Measurements from ENCODE around the gene GSTK1. TPM values are rescaled to one million over a fixed set of nuclear protein-coding genes. Genes with fewer than 3 reads are reported as not detected.

GSTK1 gene
- polyA plus RNA-seq, 1 donor (not counting 4 experiments of a cell fraction or from before 2014, with no cell fraction given) = 133 TPM

- Histone ChIP-seq H3K79me2 (ENCODE audit: control insufficient read depth, insufficient read depth, low read length) (no peaks in the 10 kb centered on the region), H3K9ac (ENCODE audit: control insufficient read depth, extremely low read depth, insufficient read depth, low read length) (no peak overlapping the region), H3K9me3 (ENCODE audit: control insufficient read depth, low read depth, low read length) (no peaks in the 10 kb centered on the region), H3K4me1 (ENCODE audit: control insufficient read depth, extremely low read depth, insufficient read depth, low read length) (peaks cover 7% of the 10 kb centered on the region), H3K36me3 (ENCODE audit: control insufficient read depth in 2 of 2, extremely low read depth in 1 of 2, insufficient read depth in 2 of 2, low read length in 2 of 2) (no peaks in the 10 kb centered on the region), H3K4me2 (ENCODE audit: control insufficient read depth, extremely low read depth, insufficient read depth, low read depth, low read length) (peak overlapping the region; percentile 66), H3K27me3 (ENCODE audit: control insufficient read depth, extremely low read depth, insufficient read depth, low read length) (no peaks in the 10 kb centered on the region), H2AFZ (ENCODE audit: control insufficient read depth, low read length) (peak overlapping the region; percentile 70), H3K9me1 (ENCODE audit: control insufficient read depth, extremely low read depth, insufficient read depth, low read length) (no peaks in the 10 kb centered on the region), H3K4me3 (ENCODE audit: control insufficient read depth in 2 of 3, extremely low read depth in 1 of 3, insufficient read depth in 2 of 3, low read depth in 1 of 3, low read length in 3 of 3) (no peak overlapping the region), H4K20me1 (ENCODE audit: control insufficient read depth, extremely low read depth, insufficient read depth, low read length) (no peaks in the 10 kb centered on the region), H3K27ac (ENCODE audit: control insufficient read depth, insufficient read depth, low read length) (no peak overlapping the region)
- TF ChIP-seq CTCF (optimal IDR thresholded peaks at IDR 0.05 in 1 of 3, IDR thresholded peaks at IDR 0.05 in 1 of 3, conservative IDR thresholded peaks at IDR 0.05 in 1 of 3; ENCODE audit: extremely low read depth in 1 of 3, insufficient read depth in 2 of 3, low read length in 3 of 3) (no peak), EZH2 (IDR thresholded peaks at IDR 0.05; ENCODE audit: low read length) (no peak)
- FAIRE-seq (peak; percentile 59), DNase-seq (ENCODE audit: low read depth, low spot score) (no peak)
- dilution Hi-C loops (cut with MboI; ENCODE audit: extremely low pct_ligation_motif_present, low sequenced_read_pairs) = no loop called here
Measured at GRCh38 chr7:143245123-143245522, 18.1 kb upstream of the GSTK1 start.

GRCh38 chr7:143247372-143247771 is 15.9 kb upstream of the GSTK1 start:
- dilution Hi-C loops (cut with MboI; ENCODE audit: extremely low pct_ligation_motif_present, low sequenced_read_pairs) = no loop called here
- peaks cover 18% of the 10 kb centered on the region for H3K4me1 ChIP-seq (ENCODE audit: control insufficient read depth, extremely low read depth, insufficient read depth, low read length)
- no peak overlapping the region for H3K4me2 ChIP-seq (ENCODE audit: control insufficient read depth, extremely low read depth, insufficient read depth, low read depth, low read length)
- no peaks in the 10 kb centered on the region for H3K9me1 ChIP-seq (ENCODE audit: control insufficient read depth, extremely low read depth, insufficient read depth, low read length)
- no peaks in the 10 kb centered on the region for H3K27me3 ChIP-seq (ENCODE audit: control insufficient read depth, extremely low read depth, insufficient read depth, low read length)
- H4K20me1 ChIP-seq (ENCODE audit: control insufficient read depth, extremely low read depth, insufficient read depth, low read length) = no peaks in the 10 kb centered on the region
- no peak overlapping the region for H3K9ac ChIP-seq (ENCODE audit: control insufficient read depth, extremely low read depth, insufficient read depth, low read length)
- H3K9me3 ChIP-seq (ENCODE audit: control insufficient read depth, low read depth, low read length) = no peaks in the 10 kb centered on the region
- no peaks in the 10 kb centered on the region for H3K36me3 ChIP-seq (ENCODE audit: control insufficient read depth in 2 of 2, extremely low read depth in 1 of 2, insufficient read depth in 2 of 2, low read length in 2 of 2)
- no peaks in the 10 kb centered on the region for H3K79me2 ChIP-seq (ENCODE audit: control insufficient read depth, insufficient read depth, low read length)
- DNase-seq (ENCODE audit: low read depth, low spot score) = no peak
- H3K4me3 ChIP-seq (ENCODE audit: control insufficient read depth in 2 of 3, extremely low read depth in 1 of 3, insufficient read depth in 2 of 3, low read depth in 1 of 3, low read length in 3 of 3) = no peak overlapping the region
- no peak overlapping the region for H2AFZ ChIP-seq (ENCODE audit: control insufficient read depth, low read length)
- no peak overlapping the region for H3K27ac ChIP-seq (ENCODE audit: control insufficient read depth, insufficient read depth, low read length)
- no peak for TF ChIP-seq CTCF (optimal IDR thresholded peaks at IDR 0.05 in 1 of 3, IDR thresholded peaks at IDR 0.05 in 1 of 3, conservative IDR thresholded peaks at IDR 0.05 in 1 of 3; ENCODE audit: extremely low read depth in 1 of 3, insufficient read depth in 2 of 3, low read length in 3 of 3)
- no peak for TF ChIP-seq EZH2 (IDR thresholded peaks at IDR 0.05; ENCODE audit: low read length)
- no peak for FAIRE-seq
